ENCODE measurements around the gene UTS2R.

GRCh38 chr17:82388922-82389283 lies 17.3 kb downstream of the UTS2R start:
- TF ChIP-seq POLR2A (IDR thresholded peaks at IDR 0.05; ENCODE audit: low read depth, low read length) (no peak), POLR2AphosphoS5 (IDR thresholded peaks at IDR 0.05; ENCODE audit: low read depth, low read length) (no peak), TAF1 (IDR thresholded peaks at IDR 0.05; ENCODE audit: low read depth, low read length) (no peak), SPI1 (IDR thresholded peaks at IDR 0.05; ENCODE audit: low read depth, low read length) (no peak), POU2F2 (IDR thresholded peaks at IDR 0.05; ENCODE audit: low read depth, low read length) (no peak), PAX5 (IDR thresholded peaks at IDR 0.05; ENCODE audit: insufficient read depth, low read length, severe bottlenecking) (no peak)

Measured in GM12891 (cell line).